Measurements from ENCODE around the gene STOM.

- TF ChIP-seq CTCF (IDR thresholded peaks at IDR 0.05): no peak
- TF ChIP-seq POLR2A (IDR thresholded peaks at IDR 0.05): no peak
These were observed 73.6 kb downstream of the STOM start for GRCh38 chr9:121296213-121297127.

Measured in esophagus squamous epithelium (tissue), 4 donors.